Mesenchymal stem cell (in vitro differentiated cells and primary cell): ENCODE results near the gene SLC6A13.
"Not testable (repeated sequence)": the region's sequence is repeated elsewhere in the genome, so short reads cannot be mapped to it uniquely, and the experiment has no call there.

Experiments
- DNase-seq: peaks from one replicate; pipeline ENCODE4 v3.0.0-alpha.2; 2013
- H2AFZ ChIP-seq: one replicate; pipeline ENCODE4 v1.6.1; 2013; ENCODE audit warnings: low read depth, mild to moderate bottlenecking, control low read depth, inconsistent platforms, low read length, moderate library complexity
- H2AK5ac ChIP-seq: 2 replicates; pipeline ENCODE4 v1.6.1; 2013; ENCODE audit warnings: low read length, moderate library complexity, mild to moderate bottlenecking, inconsistent platforms; ENCODE audit not compliant: severe bottlenecking
- H2BK120ac ChIP-seq: one replicate; pipeline ENCODE4 v1.6.1; 2013; ENCODE audit warnings: low read depth, mild to moderate bottlenecking, inconsistent platforms, low read length, moderate library complexity
- H2BK12ac ChIP-seq, 2 experiments: one replicate each; pipeline ENCODE4 v1.6.1; 2013; ENCODE audit warnings: inconsistent platforms in 2 of 2, low read length in 2 of 2, mild to moderate bottlenecking in 2 of 2, moderate library complexity in 2 of 2, control low read depth in 1 of 2
- H2BK15ac ChIP-seq: one replicate; pipeline ENCODE4 v1.6.1; 2013; ENCODE audit warnings: mild to moderate bottlenecking, low read depth, inconsistent platforms; ENCODE audit not compliant: poor library complexity, severe bottlenecking
- H2BK5ac ChIP-seq: 2 replicates; pipeline ENCODE4 v1.6.1; 2013; ENCODE audit warnings: low read depth, mild to moderate bottlenecking, low read length, control low read depth, inconsistent platforms; ENCODE audit not compliant: poor library complexity, severe bottlenecking
- H3K14ac ChIP-seq, 2 experiments: one replicate each; pipeline ENCODE4 v1.6.1; 2013; ENCODE audit warnings: inconsistent platforms in 2 of 2, low read length in 2 of 2, control low read depth in 1 of 2, mild to moderate bottlenecking in 1 of 2, moderate library complexity in 1 of 2
- H3K18ac ChIP-seq, 2 experiments: one replicate each; pipeline ENCODE4 v1.6.1; 2013; ENCODE audit warnings: inconsistent platforms in 2 of 2, low read length in 2 of 2, control low read depth in 1 of 2, low read depth in 1 of 2, mild to moderate bottlenecking in 1 of 2
- H3K23ac ChIP-seq, 2 experiments: one replicate each; pipeline ENCODE4 v1.6.1; 2013; ENCODE audit warnings: inconsistent platforms in 2 of 2, low read length in 2 of 2, mild to moderate bottlenecking in 2 of 2, moderate library complexity in 2 of 2, control low read depth in 1 of 2
- H3K27ac ChIP-seq: 2 replicates; pipeline ENCODE4 v1.5.1; 2013; ENCODE audit warnings: mild to moderate bottlenecking, moderate library complexity, low read length, control low read depth, inconsistent platforms; ENCODE audit not compliant: poor library complexity, severe bottlenecking
- H3K27me3 ChIP-seq, 2 experiments: 2 replicates each; pipeline versions ENCODE4 v1.6.1 to v1.7.0; 2013; ENCODE audit warnings: low read length in 2 of 2, mild to moderate bottlenecking in 2 of 2, moderate library complexity in 2 of 2, control low read depth in 1 of 2, inconsistent platforms in 1 of 2; ENCODE audit not compliant: control insufficient read depth in 1 of 2, insufficient read depth in 1 of 2
- H3K36me3 ChIP-seq, 2 experiments: 2 replicates each; pipeline versions ENCODE4 v1.6.1 to v1.7.0; 2013; ENCODE audit warnings: low read length in 2 of 2, control low read depth in 1 of 2, inconsistent platforms in 1 of 2, low read depth in 1 of 2, mild to moderate bottlenecking in 1 of 2; ENCODE audit not compliant: insufficient read depth in 2 of 2, control insufficient read depth in 1 of 2
- H3K4ac ChIP-seq, 2 experiments: one replicate each; pipeline ENCODE4 v1.6.1; 2013; ENCODE audit warnings: inconsistent platforms in 2 of 2, low read length in 2 of 2, mild to moderate bottlenecking in 2 of 2, moderate library complexity in 2 of 2, control low read depth in 1 of 2, low read depth in 1 of 2
- H3K4me1 ChIP-seq: 2 replicates; pipeline ENCODE4 v1.6.1; 2013; ENCODE audit warnings: low read depth, low read length, control low read depth; ENCODE audit not compliant: control insufficient read depth, insufficient read depth
- H3K4me2 ChIP-seq: 2 replicates; pipeline ENCODE4 v1.6.1; 2013; ENCODE audit warnings: low read length, mild to moderate bottlenecking, inconsistent platforms; ENCODE audit not compliant: poor library complexity, severe bottlenecking
- H3K4me3 ChIP-seq, 2 experiments: 2 replicates each; pipeline versions ENCODE4 v1.5.1 to v1.7.0; 2013; ENCODE audit warnings: low read length in 2 of 2, mild to moderate bottlenecking in 2 of 2, control low read depth in 1 of 2, low read depth in 1 of 2; ENCODE audit not compliant: insufficient read depth in 1 of 2
- H3K79me1 ChIP-seq: replicated peaks from 2 replicates; pipeline ENCODE4 v1.6.1; 2013; ENCODE audit warnings: mild to moderate bottlenecking, control low read depth, low read length, inconsistent platforms; ENCODE audit not compliant: poor library complexity, severe bottlenecking
- H3K9ac ChIP-seq: 2 replicates; pipeline ENCODE4 v1.7.0; 2013; ENCODE audit warnings: mild to moderate bottlenecking, low read length, moderate library complexity
- H3K9me3 ChIP-seq: 2 replicates; pipeline ENCODE4 v1.7.0; 2013; ENCODE audit warnings: mild to moderate bottlenecking, low read length; ENCODE audit not compliant: control insufficient read depth
- H4K8ac ChIP-seq: one replicate; pipeline ENCODE4 v1.6.1; 2013; ENCODE audit warnings: inconsistent platforms, mild to moderate bottlenecking, low read length, moderate library complexity
- H4K91ac ChIP-seq: one replicate; pipeline ENCODE4 v1.6.1; 2013; ENCODE audit warnings: mild to moderate bottlenecking, low read length, inconsistent platforms
- WGBS: methylation state at CpG from one replicate; pipeline ENCODE4 v1.1.7; 2013; ENCODE audit warnings: mixed read lengths; 5-methylcytosine and 5-hydroxymethylcytosine counted together

The SLC6A13 gene

GRCh38 chr12:302766-303165 is 40.1 kb upstream of the SLC6A13 start:
- not testable (repeated sequence) for H4K91ac ChIP-seq, H3K4me3 ChIP-seq, H3K9me3 ChIP-seq, H2BK120ac ChIP-seq, H3K4ac ChIP-seq, H2AK5ac ChIP-seq, H3K14ac ChIP-seq, H3K9ac ChIP-seq, H3K18ac ChIP-seq, H2AFZ ChIP-seq, H3K27me3 ChIP-seq, H3K4me1 ChIP-seq, H4K8ac ChIP-seq, H2BK12ac ChIP-seq, H2BK5ac ChIP-seq, H3K27ac ChIP-seq, H3K23ac ChIP-seq, H2BK15ac ChIP-seq, DNase-seq, H3K4me2 ChIP-seq
- Histone ChIP-seq H3K79me1 (peaks cover 16% of the 10 kb centered on the region), H3K36me3 (peaks cover 20 to 51% of the 10 kb centered on the region in 2 experiments)
- 100% methylated on average over 3 of the region's 3 CpGs for WGBS

- not testable (repeated sequence) for H2BK5ac ChIP-seq, H3K9ac ChIP-seq, H3K23ac ChIP-seq, H2AFZ ChIP-seq, DNase-seq, H3K4me1 ChIP-seq, H3K18ac ChIP-seq, H3K4me2 ChIP-seq, H4K91ac ChIP-seq, H3K14ac ChIP-seq, H3K9me3 ChIP-seq, H4K8ac ChIP-seq, H3K4me3 ChIP-seq, H3K4ac ChIP-seq, H2BK12ac ChIP-seq, H3K27ac ChIP-seq, H2AK5ac ChIP-seq, H2BK15ac ChIP-seq, H3K27me3 ChIP-seq, H2BK120ac ChIP-seq
- H3K79me1 ChIP-seq: peaks cover 16% of the 10 kb centered on the region
- H3K36me3 ChIP-seq: peaks cover 14 to 50% of the 10 kb centered on the region in 2 experiments
- WGBS: no CpG with 5 or more reads among the region's 1 CpG
Observed at GRCh38 chr12:300166-300565, 37.5 kb upstream of the SLC6A13 start.

- not testable (repeated sequence) for H4K91ac ChIP-seq, DNase-seq, H3K27ac ChIP-seq, H2BK5ac ChIP-seq, H2AK5ac ChIP-seq, H3K4me3 ChIP-seq, H4K8ac ChIP-seq, H3K23ac ChIP-seq, H3K27me3 ChIP-seq, H3K4me1 ChIP-seq, H2BK120ac ChIP-seq, H3K14ac ChIP-seq, H2BK15ac ChIP-seq, H3K18ac ChIP-seq, H3K4ac ChIP-seq, H2BK12ac ChIP-seq, H3K9me3 ChIP-seq, H3K9ac ChIP-seq, H3K4me2 ChIP-seq, H2AFZ ChIP-seq
- WGBS: 100% methylated on average over 5 of the region's 5 CpGs
- Histone ChIP-seq H3K36me3 (peaks cover 15 to 50% of the 10 kb centered on the region in 2 experiments), H3K79me1 (peaks cover 15% of the 10 kb centered on the region)
Observed at GRCh38 chr12:299511-299910, 36.9 kb upstream of the SLC6A13 start.

- not testable (repeated sequence) for H2AFZ ChIP-seq, H3K4ac ChIP-seq, H2BK12ac ChIP-seq, H2AK5ac ChIP-seq, H3K27ac ChIP-seq, H3K23ac ChIP-seq, H2BK120ac ChIP-seq, H3K4me2 ChIP-seq, H3K9me3 ChIP-seq, H2BK15ac ChIP-seq, DNase-seq, H3K18ac ChIP-seq, H3K14ac ChIP-seq, H3K4me1 ChIP-seq, H3K27me3 ChIP-seq, H3K4me3 ChIP-seq, H4K91ac ChIP-seq, H2BK5ac ChIP-seq, H4K8ac ChIP-seq, H3K9ac ChIP-seq
- 91% methylated on average over 8 of the region's 8 CpGs for WGBS
- H3K79me1 ChIP-seq: peaks cover 13% of the 10 kb centered on the region
- H3K36me3 ChIP-seq: peaks cover 14 to 48% of the 10 kb centered on the region in 2 experiments
Observed at GRCh38 chr12:298059-298458, 35.4 kb upstream of the SLC6A13 start.
